ENCODE results near the gene KATNBL1. TPM values are rescaled to one million over a fixed set of nuclear protein-coding genes. Genes with fewer than 3 reads are reported as not detected.

The KATNBL1 gene
- total and polyA plus RNA-seq, 9 of the 15 experiments (the other 6 are each of a cell fraction or from before 2014, with no cell fraction given) = 6.6 to 46.0 (median 24.0) TPM

DNA sequence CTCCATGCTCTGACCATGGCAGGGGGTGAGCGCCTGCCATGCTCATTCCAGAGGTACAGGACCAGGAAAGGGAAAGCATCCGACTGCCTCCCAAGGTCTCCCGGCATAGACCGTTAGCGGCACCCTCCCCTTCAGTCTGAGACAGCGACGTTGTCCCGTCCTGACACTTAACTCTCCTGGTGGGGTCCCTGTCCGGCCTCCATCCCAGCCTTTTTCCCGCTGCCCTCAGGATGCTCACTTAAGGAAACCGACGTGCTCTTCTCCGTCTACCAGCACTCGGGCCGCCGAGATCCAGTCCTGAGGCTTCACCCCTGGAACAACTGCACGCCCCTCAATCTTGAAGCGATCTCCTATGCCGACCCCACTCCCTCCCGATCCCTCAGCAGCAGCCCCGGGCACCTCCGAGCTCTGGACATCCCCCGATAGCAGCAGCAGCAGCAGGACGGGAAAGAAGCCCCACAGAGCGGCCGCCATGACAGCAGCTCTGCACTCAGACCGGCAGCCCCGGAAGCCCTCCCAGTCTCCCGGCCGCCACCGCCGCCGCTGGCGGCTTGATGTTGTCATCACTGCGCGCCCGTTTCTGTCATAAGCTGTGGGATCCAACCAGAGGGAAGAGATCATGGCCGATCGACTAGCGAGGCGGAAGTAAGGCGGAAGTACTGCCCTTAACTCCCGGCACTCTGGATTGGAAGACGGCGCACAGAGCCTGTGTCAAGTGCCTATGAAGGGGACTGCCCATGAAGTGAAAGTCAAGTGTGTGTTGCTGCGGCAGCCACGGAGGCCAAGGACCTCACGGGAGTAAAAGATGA lies 108.3 kb downstream of the KATNBL1 start, which contains the start of the genes EMC7 and PGBD4 (continued):
- TF ChIP-seq CREB1 (IDR thresholded peaks at IDR 0.05) (peak; percentile 99), CREB1 (CRISPR knock-in tag; IDR thresholded peaks at IDR 0.05) (peak; percentile 99), MAFF (IDR thresholded peaks at IDR 0.05; ENCODE audit: low read length) (no peak), ZNF408 (CRISPR knock-in tag; IDR thresholded peaks at IDR 0.05; ENCODE audit: low read depth) (no peak), CBFA2T2 (conservative IDR thresholded peaks at IDR 0.05) (no peak), CCNT2 (IDR thresholded peaks at IDR 0.05; ENCODE audit: borderline replicate concordance, extremely low read depth, insufficient read length, low read depth, low read length) (peak; percentile 59), TAL1 (IDR thresholded peaks at IDR 0.05) (no peak), DNMT1 (IDR thresholded peaks at IDR 0.05) (no peak), TFAM (CRISPR knock-in tag; conservative IDR thresholded peaks at IDR 0.05) (no peak), HEY1 (CRISPR knock-in tag; IDR thresholded peaks at IDR 0.05; ENCODE audit: borderline replicate concordance) (no peak), KLF1 (tag; IDR thresholded peaks at IDR 0.05) (no peak), YY1 (IDR thresholded peaks at IDR 0.05; ENCODE audit: borderline replicate concordance in 1 of 3, control insufficient read depth in 1 of 3, extremely low read depth in 1 of 3, insufficient read depth in 3 of 3, insufficient read length in 1 of 3, insufficient replicate concordance in 2 of 3, low read depth in 1 of 3, low read length in 2 of 3) (peak; percentile 89 to 99 (median 98)), MCM3 (IDR thresholded peaks at IDR 0.05) (no peak), GTF2E2 (tag; IDR thresholded peaks at IDR 0.05) (peak; percentile 64; the same call in 1 of the 2 replicates), LCOR (CRISPR knock-in tag; IDR thresholded peaks at IDR 0.05) (peak; percentile 52; the same call in 1 of the 2 replicates), SPI1 (IDR thresholded peaks at IDR 0.05; ENCODE audit: borderline replicate concordance, low read depth, low read length) (no peak), BHLHE40 (IDR thresholded peaks at IDR 0.05; ENCODE audit: low read length) (peak; percentile 55), YBX1 (IDR thresholded peaks at IDR 0.05) (no peak), ZNF668 (CRISPR knock-in tag; IDR thresholded peaks at IDR 0.05) (no peak), SETDB1 (IDR thresholded peaks at IDR 0.05; ENCODE audit: low read length) (peak; percentile 73), DIDO1 (tag; IDR thresholded peaks at IDR 0.05; ENCODE audit: low read depth) (peak; percentile 41; the same call in 1 of the 2 replicates), MEF2A (IDR thresholded peaks at IDR 0.05; ENCODE audit: control insufficient read depth, low read depth, low read length) (no peak), ZNF436 (CRISPR knock-in tag; IDR thresholded peaks at IDR 0.05) (no peak), XRCC4 (IDR thresholded peaks at IDR 0.05; ENCODE audit: extremely low read depth, insufficient read depth, insufficient read length) (no peak)
- TF ChIP-seq, protein P1, sequence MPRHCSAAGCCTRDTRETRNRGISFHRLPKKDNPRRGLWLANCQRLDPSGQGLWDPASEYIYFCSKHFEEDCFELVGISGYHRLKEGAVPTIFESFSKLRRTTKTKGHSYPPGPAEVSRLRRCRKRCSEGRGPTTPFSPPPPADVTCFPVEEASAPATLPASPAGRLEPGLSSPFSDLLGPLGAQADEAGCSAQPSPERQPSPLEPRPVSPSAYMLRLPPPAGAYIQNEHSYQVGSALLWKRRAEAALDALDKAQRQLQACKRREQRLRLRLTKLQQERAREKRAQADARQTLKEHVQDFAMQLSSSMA (CRISPR knock-in tag; IDR thresholded peaks at IDR 0.05) = no peak
- TF ChIP-seq, protein P2, sequence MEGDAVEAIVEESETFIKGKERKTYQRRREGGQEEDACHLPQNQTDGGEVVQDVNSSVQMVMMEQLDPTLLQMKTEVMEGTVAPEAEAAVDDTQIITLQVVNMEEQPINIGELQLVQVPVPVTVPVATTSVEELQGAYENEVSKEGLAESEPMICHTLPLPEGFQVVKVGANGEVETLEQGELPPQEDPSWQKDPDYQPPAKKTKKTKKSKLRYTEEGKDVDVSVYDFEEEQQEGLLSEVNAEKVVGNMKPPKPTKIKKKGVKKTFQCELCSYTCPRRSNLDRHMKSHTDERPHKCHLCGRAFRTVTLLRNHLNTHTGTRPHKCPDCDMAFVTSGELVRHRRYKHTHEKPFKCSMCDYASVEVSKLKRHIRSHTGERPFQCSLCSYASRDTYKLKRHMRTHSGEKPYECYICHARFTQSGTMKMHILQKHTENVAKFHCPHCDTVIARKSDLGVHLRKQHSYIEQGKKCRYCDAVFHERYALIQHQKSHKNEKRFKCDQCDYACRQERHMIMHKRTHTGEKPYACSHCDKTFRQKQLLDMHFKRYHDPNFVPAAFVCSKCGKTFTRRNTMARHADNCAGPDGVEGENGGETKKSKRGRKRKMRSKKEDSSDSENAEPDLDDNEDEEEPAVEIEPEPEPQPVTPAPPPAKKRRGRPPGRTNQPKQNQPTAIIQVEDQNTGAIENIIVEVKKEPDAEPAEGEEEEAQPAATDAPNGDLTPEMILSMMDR (IDR thresholded peaks at IDR 0.05 in 2 of 3, conservative IDR thresholded peaks at IDR 0.05 in 1 of 3; ENCODE audit: insufficient read depth in 2 of 3, low read depth in 1 of 3, low read length in 3 of 3) = no peak
- TF ChIP-seq, protein P3, sequence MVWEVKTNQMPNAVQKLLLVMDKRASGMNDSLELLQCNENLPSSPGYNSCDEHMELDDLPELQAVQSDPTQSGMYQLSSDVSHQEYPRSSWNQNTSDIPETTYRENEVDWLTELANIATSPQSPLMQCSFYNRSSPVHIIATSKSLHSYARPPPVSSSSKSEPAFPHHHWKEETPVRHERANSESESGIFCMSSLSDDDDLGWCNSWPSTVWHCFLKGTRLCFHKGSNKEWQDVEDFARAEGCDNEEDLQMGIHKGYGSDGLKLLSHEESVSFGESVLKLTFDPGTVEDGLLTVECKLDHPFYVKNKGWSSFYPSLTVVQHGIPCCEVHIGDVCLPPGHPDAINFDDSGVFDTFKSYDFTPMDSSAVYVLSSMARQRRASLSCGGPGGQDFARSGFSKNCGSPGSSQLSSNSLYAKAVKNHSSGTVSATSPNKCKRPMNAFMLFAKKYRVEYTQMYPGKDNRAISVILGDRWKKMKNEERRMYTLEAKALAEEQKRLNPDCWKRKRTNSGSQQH (CRISPR knock-in tag; IDR thresholded peaks at IDR 0.05) = no peak

All from K562 (cell line).